C4-2B (cell line): Measurements from ENCODE around the gene PPP2R2B.

Source experiments
- CTCF ChIP-seq: fragments of 450-650 bp; conservative IDR thresholded peaks from 2 replicates; pipeline ENCODE4 v1.5.1; 2017; ENCODE audit warnings: mild to moderate bottlenecking
- ZFX ChIP-seq: fragments of 450-650 bp; IDR thresholded peaks from 2 replicates; pipeline ENCODE4 v1.6.1; 2017

GRCh38 chr5:146538432-146538831 lies 340.1 kb downstream of the PPP2R2B start:
- TF ChIP-seq CTCF, result no peak
- TF ChIP-seq ZFX, result no peak
